Measurements from ENCODE around the gene SAMD10. TPM values are rescaled to one million over a fixed set of nuclear protein-coding genes. Genes with fewer than 3 reads are reported as not detected.

SAMD10 gene
- total and polyA plus RNA-seq, 10 of the 15 experiments (the other 5 are each of a cell fraction or from before 2014, with no cell fraction given), result 1.3 to 51.4 (median 17.9) TPM

DNA sequence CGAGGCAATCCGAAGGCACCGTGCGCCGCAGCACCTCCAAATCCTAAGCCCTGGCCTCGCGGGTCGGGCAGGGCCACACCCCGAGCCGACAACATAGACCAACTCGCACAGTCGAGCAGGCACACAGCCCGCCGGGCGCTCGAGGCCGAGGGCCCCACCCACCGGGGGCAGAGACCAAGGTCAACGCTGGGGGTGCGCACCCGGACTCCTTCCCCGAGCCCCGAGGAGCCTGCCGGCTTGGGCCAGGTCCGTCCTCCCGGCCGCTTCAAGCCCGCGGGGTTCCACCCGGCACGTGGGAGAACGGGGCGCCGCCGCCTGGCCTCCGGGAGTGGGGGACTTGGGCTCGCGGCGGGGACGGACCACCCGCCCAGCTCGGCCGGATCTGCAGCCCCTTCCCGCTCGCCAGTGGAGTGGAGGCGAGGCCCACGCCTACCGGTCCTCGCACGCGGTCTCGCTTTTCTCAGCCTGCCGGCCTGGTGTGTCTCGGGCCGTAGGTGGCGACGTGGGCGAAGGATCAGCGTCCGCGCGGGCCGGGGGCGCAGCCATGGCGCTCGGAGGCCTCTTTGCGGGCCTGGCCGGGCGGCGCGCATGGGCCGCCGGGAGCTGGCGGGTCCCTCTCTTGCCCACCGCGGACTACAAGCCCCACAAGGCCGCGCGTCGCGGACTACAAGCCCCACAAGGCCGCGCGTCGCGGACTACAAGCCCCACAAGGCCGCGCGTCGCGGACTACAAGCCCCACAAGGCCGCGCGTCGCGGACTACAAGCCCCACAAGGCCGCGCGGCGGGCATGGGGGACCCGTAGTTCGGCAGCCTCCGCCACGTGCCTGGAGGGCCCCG is 23.4 kb downstream of the SAMD10 start, which contains the start of gene UCKL1 (continued):
- no peak for TF ChIP-seq SKIL (IDR thresholded peaks at IDR 0.05; ENCODE audit: low read depth, poor library complexity, severe bottlenecking)
- TF ChIP-seq JUNB (IDR thresholded peaks at IDR 0.05), result no peak
- TF ChIP-seq JUND (IDR thresholded peaks at IDR 0.05; ENCODE audit: low read depth, low read length), result no peak
- TF ChIP-seq EED (IDR thresholded peaks at IDR 0.05; ENCODE audit: low read depth), result no peak
- TF ChIP-seq BCL3 (IDR thresholded peaks at IDR 0.05; ENCODE audit: borderline replicate concordance, insufficient read depth, low read depth, low read length, poor library complexity, severe bottlenecking), result peak; percentile 73
- 0 out of 2 replicates have a peak, but pooled peaks have one; percentile 39 for TF ChIP-seq MYB (IDR thresholded peaks at IDR 0.05; ENCODE audit: borderline replicate concordance, low read depth, low read length)
- TF ChIP-seq CBX5 (IDR thresholded peaks at IDR 0.05; ENCODE audit: low read depth), result no peak
- TF ChIP-seq FOXK2 (IDR thresholded peaks at IDR 0.05), result no peak
- TF ChIP-seq STAT1 (conservative IDR thresholded peaks at IDR 0.05), result no peak; the same call in 1 of the 2 replicates
- TF ChIP-seq NRF1 (conservative IDR thresholded peaks at IDR 0.05; ENCODE audit: low read depth, low read length), result no peak
- 0 out of 4 replicates have a peak, but pooled peaks of 1 of the 2 experiments have one; percentile 9 for TF ChIP-seq SRF (IDR thresholded peaks at IDR 0.05; ENCODE audit: low read depth in 2 of 2, low read length in 2 of 2)
- TF ChIP-seq BCL11A (IDR thresholded peaks at IDR 0.05; ENCODE audit: low read depth, low read length), result no peak
- no peak for TF ChIP-seq IRF3 (IDR thresholded peaks at IDR 0.05)
- no peak for TF ChIP-seq RAD21 (IDR thresholded peaks at IDR 0.05; ENCODE audit: insufficient read depth, low read depth, low read length)
- TF ChIP-seq ETV6 (conservative IDR thresholded peaks at IDR 0.05 in 1 of 2, IDR thresholded peaks at IDR 0.05 in 1 of 2; ENCODE audit: borderline replicate concordance in 1 of 2, low read depth in 1 of 2), result no peak
- no peak for TF ChIP-seq SREBF2 (IDR thresholded peaks at IDR 0.05; ENCODE audit: low read length)
- TF ChIP-seq NR2C1 (IDR thresholded peaks at IDR 0.05), result peak; percentile 73
- no peak for TF ChIP-seq FOS (IDR thresholded peaks at IDR 0.05; ENCODE audit: borderline replicate concordance, extremely low read depth, insufficient read length)
- TF ChIP-seq TCF12 (IDR thresholded peaks at IDR 0.05; ENCODE audit: low read depth, low read length), result no peak
- peak; percentile 91 for TF ChIP-seq SREBF1 (IDR thresholded peaks at IDR 0.05; ENCODE audit: low read length)
- peak; percentile 89 for TF ChIP-seq MAX (IDR thresholded peaks at IDR 0.05; ENCODE audit: low read depth, low read length)
- TF ChIP-seq SMAD1 (IDR thresholded peaks at IDR 0.05; ENCODE audit: low read depth, partially characterized antibody), result no peak
- TF ChIP-seq ZZZ3 (IDR thresholded peaks at IDR 0.05; ENCODE audit: control insufficient read depth, insufficient read length, low read depth), result no peak
- no peak for TF ChIP-seq SMAD5 (IDR thresholded peaks at IDR 0.05; ENCODE audit: low read depth)
- peak; percentile 45; the same call in 1 of the 2 replicates for TF ChIP-seq TAF1 (IDR thresholded peaks at IDR 0.05; ENCODE audit: borderline replicate concordance, low read depth, low read length)
- no peak for TF ChIP-seq KAT2A (conservative IDR thresholded peaks at IDR 0.05; ENCODE audit: control insufficient read depth, low read depth, low read length)

Measured in GM12878 (cell line).